ENCODE data around the gene PKIG. TPM values are rescaled to one million over a fixed set of nuclear protein-coding genes. Genes with fewer than 3 reads are reported as not detected.

Gene PKIG
- 23.9 and 33.2 TPM in 2 replicates for total RNA-seq (2014; rRNA removed; shearing (Covaris generic))
- polyA plus RNA-seq (2016; fragmentation: Nextera tagmentation; extraction: Ambion mirVana) = 29.7 and 34.9 TPM in 2 replicates
- long read RNA-seq, transcript PKIG-206 (5 exons, 1,338 nt) = minor isoform, 6 of 46 reads
- long read RNA-seq, transcript PKIG-207 (4 exons, 1,191 nt) = major isoform, 28 of 46 reads
- long read RNA-seq, partial matches to known transcripts = 7 of 46 reads
- long read RNA-seq, other reads (novel, unspliced or antisense) = 5 of 46 reads

DNA sequence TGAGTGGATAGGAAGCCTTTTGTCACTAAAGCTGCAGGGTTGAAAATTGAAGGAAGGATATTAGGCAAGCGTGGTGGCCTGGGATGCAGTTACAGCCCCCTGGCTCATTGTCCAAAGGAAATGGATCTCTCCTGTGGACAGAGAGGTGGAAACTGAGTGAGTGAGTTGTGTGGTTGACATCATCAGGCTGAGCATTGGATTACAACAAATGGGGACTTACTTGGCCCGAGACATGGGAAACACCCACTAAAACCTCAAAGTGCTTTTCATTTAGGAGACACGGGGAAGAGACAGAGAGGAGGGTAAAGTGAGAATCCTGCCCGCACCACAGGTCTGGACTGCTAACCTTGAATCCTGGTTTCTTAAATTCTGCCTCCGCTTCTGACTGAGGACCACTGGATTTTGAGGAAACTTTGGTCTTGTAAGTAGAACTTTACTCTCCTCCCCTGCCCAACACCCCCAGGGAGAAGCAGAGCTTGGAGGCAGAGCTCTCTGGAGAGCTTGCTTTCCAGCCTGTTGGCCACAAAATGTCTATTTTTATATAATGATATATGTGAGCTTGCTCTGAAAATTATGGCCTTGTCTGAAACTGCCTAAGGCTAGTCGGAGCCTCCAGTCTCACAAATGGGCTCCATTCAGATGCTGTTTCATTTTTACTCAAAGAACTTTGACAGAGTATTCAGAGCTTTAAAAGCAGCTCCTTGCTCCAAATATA, at the start of gene PKIG:
Gene PKIG (plus strand): TSS at position 269 of the 715 bp plus-strand sequence. CDS start 31,978 bp downstream, outside the sequence.
- Mint-ChIP-seq H3K4me3 (no peak within 1 kb of the TSS), H3K27me3 (ENCODE audit: insufficient read depth, low read depth, poor library complexity) (peaks cover 7% of the 10 kb centered on the region), H3K4me1 (peaks cover 41% of the 10 kb centered on the region), H3K27ac (no peak within 1 kb of the TSS), H3K36me3 (ENCODE audit: low read depth) (no peaks in the 10 kb centered on the region), H3K9me3 (no peaks in the 10 kb centered on the region)
- no peaks in the 10 kb centered on the region for H3K27me3 ChIP-seq (ENCODE audit: insufficient read depth)
- H3K36me3 ChIP-seq (ENCODE audit: insufficient read depth) = no peaks in the 10 kb centered on the region
- peaks cover 16% of the 10 kb centered on the region for H3K4me1 ChIP-seq (ENCODE audit: insufficient read depth)
- DNase-seq (ENCODE audit: low spot score) = no peak
- no peaks in the 10 kb centered on the region for H3K79me2 ChIP-seq (replicated peaks; ENCODE audit: insufficient read depth)
- no peak for TF ChIP-seq JUNB (IDR thresholded peaks at IDR 0.05; ENCODE audit: unreplicated experiment)
- no peak for TF ChIP-seq POLR2AphosphoS5 (IDR thresholded peaks at IDR 0.05; ENCODE audit: low read depth)
- no peak for TF ChIP-seq EZH2phosphoT487 (IDR thresholded peaks at IDR 0.05; ENCODE audit: unreplicated experiment)
- TF ChIP-seq NANOG (IDR thresholded peaks at IDR 0.05; ENCODE audit: borderline replicate concordance) = no peak
- no peak for TF ChIP-seq CREB1 (CRISPR knock-in tag; IDR thresholded peaks at IDR 0.05; ENCODE audit: low read depth)
- TF ChIP-seq, protein P1, sequence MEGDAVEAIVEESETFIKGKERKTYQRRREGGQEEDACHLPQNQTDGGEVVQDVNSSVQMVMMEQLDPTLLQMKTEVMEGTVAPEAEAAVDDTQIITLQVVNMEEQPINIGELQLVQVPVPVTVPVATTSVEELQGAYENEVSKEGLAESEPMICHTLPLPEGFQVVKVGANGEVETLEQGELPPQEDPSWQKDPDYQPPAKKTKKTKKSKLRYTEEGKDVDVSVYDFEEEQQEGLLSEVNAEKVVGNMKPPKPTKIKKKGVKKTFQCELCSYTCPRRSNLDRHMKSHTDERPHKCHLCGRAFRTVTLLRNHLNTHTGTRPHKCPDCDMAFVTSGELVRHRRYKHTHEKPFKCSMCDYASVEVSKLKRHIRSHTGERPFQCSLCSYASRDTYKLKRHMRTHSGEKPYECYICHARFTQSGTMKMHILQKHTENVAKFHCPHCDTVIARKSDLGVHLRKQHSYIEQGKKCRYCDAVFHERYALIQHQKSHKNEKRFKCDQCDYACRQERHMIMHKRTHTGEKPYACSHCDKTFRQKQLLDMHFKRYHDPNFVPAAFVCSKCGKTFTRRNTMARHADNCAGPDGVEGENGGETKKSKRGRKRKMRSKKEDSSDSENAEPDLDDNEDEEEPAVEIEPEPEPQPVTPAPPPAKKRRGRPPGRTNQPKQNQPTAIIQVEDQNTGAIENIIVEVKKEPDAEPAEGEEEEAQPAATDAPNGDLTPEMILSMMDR (conservative IDR thresholded peaks at IDR 0.05; ENCODE audit: low read depth in 2 of 2) = no peak
- no peak for TF ChIP-seq STAT1 (IDR thresholded peaks at IDR 0.05; ENCODE audit: unreplicated experiment)
- TF ChIP-seq ETS1 (IDR thresholded peaks at IDR 0.05) = no peak
- TF ChIP-seq EZH2 (IDR thresholded peaks at IDR 0.05; ENCODE audit: low read depth, unreplicated experiment) = no peak
- TF ChIP-seq, protein P2, sequence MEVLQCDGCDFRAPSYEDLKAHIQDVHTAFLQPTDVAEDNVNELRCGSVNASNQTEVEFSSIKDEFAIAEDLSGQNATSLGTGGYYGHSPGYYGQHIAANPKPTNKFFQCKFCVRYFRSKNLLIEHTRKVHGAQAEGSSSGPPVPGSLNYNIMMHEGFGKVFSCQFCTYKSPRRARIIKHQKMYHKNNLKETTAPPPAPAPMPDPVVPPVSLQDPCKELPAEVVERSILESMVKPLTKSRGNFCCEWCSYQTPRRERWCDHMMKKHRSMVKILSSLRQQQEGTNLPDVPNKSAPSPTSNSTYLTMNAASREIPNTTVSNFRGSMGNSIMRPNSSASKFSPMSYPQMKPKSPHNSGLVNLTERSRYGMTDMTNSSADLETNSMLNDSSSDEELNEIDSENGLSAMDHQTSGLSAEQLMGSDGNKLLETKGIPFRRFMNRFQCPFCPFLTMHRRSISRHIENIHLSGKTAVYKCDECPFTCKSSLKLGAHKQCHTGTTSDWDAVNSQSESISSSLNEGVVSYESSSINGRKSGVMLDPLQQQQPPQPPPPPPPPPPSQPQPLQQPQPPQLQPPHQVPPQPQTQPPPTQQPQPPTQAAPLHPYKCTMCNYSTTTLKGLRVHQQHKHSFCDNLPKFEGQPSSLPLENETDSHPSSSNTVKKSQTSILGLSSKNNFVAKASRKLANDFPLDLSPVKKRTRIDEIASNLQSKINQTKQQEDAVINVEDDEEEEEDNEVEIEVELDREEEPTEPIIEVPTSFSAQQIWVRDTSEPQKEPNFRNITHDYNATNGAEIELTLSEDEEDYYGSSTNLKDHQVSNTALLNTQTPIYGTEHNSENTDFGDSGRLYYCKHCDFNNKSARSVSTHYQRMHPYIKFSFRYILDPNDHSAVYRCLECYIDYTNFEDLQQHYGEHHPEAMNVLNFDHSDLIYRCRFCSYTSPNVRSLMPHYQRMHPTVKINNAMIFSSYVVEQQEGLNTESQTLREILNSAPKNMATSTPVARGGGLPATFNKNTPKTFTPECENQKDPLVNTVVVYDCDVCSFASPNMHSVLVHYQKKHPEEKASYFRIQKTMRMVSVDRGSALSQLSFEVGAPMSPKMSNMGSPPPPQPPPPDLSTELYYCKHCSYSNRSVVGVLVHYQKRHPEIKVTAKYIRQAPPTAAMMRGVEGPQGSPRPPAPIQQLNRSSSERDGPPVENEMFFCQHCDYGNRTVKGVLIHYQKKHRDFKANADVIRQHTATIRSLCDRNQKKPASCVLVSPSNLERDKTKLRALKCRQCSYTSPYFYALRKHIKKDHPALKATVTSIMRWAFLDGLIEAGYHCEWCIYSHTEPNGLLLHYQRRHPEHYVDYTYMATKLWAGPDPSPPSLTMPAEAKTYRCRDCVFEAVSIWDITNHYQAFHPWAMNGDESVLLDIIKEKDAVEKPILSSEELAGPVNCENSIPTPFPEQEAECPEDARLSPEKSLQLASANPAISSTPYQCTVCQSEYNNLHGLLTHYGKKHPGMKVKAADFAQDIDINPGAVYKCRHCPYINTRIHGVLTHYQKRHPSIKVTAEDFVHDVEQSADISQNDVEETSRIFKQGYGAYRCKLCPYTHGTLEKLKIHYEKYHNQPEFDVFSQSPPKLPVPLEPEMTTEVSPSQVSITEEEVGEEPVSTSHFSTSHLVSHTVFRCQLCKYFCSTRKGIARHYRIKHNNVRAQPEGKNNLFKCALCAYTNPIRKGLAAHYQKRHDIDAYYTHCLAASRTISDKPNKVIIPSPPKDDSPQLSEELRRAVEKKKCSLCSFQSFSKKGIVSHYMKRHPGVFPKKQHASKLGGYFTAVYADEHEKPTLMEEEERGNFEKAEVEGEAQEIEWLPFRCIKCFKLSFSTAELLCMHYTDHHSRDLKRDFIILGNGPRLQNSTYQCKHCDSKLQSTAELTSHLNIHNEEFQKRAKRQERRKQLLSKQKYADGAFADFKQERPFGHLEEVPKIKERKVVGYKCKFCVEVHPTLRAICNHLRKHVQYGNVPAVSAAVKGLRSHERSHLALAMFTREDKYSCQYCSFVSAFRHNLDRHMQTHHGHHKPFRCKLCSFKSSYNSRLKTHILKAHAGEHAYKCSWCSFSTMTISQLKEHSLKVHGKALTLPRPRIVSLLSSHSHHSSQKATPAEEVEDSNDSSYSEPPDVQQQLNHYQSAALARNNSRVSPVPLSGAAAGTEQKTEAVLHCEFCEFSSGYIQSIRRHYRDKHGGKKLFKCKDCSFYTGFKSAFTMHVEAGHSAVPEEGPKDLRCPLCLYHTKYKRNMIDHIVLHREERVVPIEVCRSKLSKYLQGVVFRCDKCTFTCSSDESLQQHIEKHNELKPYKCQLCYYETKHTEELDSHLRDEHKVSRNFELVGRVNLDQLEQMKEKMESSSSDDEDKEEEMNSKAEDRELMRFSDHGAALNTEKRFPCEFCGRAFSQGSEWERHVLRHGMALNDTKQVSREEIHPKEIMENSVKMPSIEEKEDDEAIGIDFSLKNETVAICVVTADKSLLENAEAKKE (CRISPR knock-in tag; IDR thresholded peaks at IDR 0.05) = no peak
- no peak for TF ChIP-seq ZNF114 (CRISPR knock-in tag; IDR thresholded peaks at IDR 0.05)
- no peak for TF ChIP-seq REST (IDR thresholded peaks at IDR 0.05; ENCODE audit: unreplicated experiment)
- no peak for TF ChIP-seq ZNF331 (CRISPR knock-in tag; IDR thresholded peaks at IDR 0.05; ENCODE audit: low read depth)
- no peak within 1 kb of the TSS for H3K4me3 ChIP-seq
- no peaks in the 10 kb centered on the region for H3K9me2 ChIP-seq (ENCODE audit: insufficient read depth)
- H3K4me2 ChIP-seq = no peak within 1 kb of the TSS
- no peak within 1 kb of the TSS for H2AFZ ChIP-seq
- no peaks in the 10 kb centered on the region for H3F3A ChIP-seq (replicated peaks; ENCODE audit: low read depth)
- no peaks in the 10 kb centered on the region; the same call in 1 of the 2 replicates for H4K20me1 ChIP-seq (replicated peaks; ENCODE audit: insufficient read depth)
- H3K27ac ChIP-seq (ENCODE audit: low read depth) = no peak within 1 kb of the TSS
- no peak for ATAC-seq

All from GM23338 (cell line).